Kidney (tissue), 14 donors: ENCODE data around the gene DHX40. TPM values are rescaled to one million over a fixed set of nuclear protein-coding genes. Genes with fewer than 3 reads are reported as not detected.

ENCODE experiments used
- DNase-seq, 5 donors: peaks; one replicate each; pipeline ENCODE4 v3.0.0-alpha.2; 2013 to 2020
- FAIRE-seq: peaks from 2 replicates; lab custom pipeline; 2012; peaks lifted over from hg19 to GRCh38; lab: Jason Lieb, UNC
- H3K27ac ChIP-seq, 2 donors: one replicate each; pipeline ENCODE4 v1.7.0; 2013; ENCODE audit warnings: low read depth in 2 of 2, low read length in 2 of 2, inconsistent platforms in 1 of 2
- H3K27me3 ChIP-seq: one replicate; pipeline ENCODE4 v1.7.1; 2013; ENCODE audit warnings: low read length, inconsistent platforms; ENCODE audit not compliant: control insufficient read depth, insufficient read depth
- H3K36me3 ChIP-seq, 3 donors: one replicate each; pipeline versions ENCODE4 v1.7.0 to v1.7.1; 2013; ENCODE audit warnings: low read length in 3 of 3, control low read depth in 1 of 3, inconsistent platforms in 1 of 3; ENCODE audit not compliant: insufficient read depth in 3 of 3, control insufficient read depth in 2 of 3
- H3K4me1 ChIP-seq, 3 donors: one replicate each; pipeline versions ENCODE4 v1.7.0 to v1.7.1; 2013; ENCODE audit warnings: low read length in 3 of 3, inconsistent platforms in 1 of 3, low read depth in 1 of 3; ENCODE audit not compliant: control insufficient read depth in 2 of 3, insufficient read depth in 2 of 3
- H3K4me3 ChIP-seq, 3 donors: one replicate each; pipeline versions ENCODE4 v1.7.0 to v1.8.1; 2013; ENCODE audit warnings: low read length in 3 of 3, control low read depth in 1 of 3, inconsistent platforms in 1 of 3
- H3K9ac ChIP-seq, 3 donors: one replicate each; pipeline versions ENCODE4 v1.7.0 to v1.7.1; 2013; ENCODE audit warnings: low read length in 3 of 3, control low read depth in 1 of 3, inconsistent platforms in 1 of 3
- H3K9me3 ChIP-seq, 3 donors: one replicate each; pipeline versions ENCODE4 v1.7.0 to v1.7.1; 2013; ENCODE audit warnings: low read length in 3 of 3, control low read depth in 1 of 3, inconsistent platforms in 1 of 3; ENCODE audit not compliant: control insufficient read depth in 2 of 3, insufficient read depth in 1 of 3
- intact Hi-C: fragments of 100-400 bp; cut with DNase I; formaldehyde crosslinking; loops from one replicate; pipeline ENCODE4 v1.11.1; 2022
- polyA plus RNA-seq: library from polyadenylated mRNA; stranded (reverse); fragments of 350-450 nt; fragmentation: Illumina TruSeq; extraction: RNeasy Lipid Tissue Mini Kit (QIAGEN cat#74804); gene quantifications from one replicate; pipeline ENCODE4 v1.2.3, GENCODE V29; 2014; ENCODE audit warnings: low read depth, low replicate concordance; ENCODE audit not compliant: insufficient read depth
- total RNA-seq: library from RNA; stranded (reverse); fragmentation: NEBNext Ultra II Directional; extraction: Animal tissue kit (Norgen Biotek cat#: 25700); gene quantifications from one replicate; pipeline ENCODE4 v1.2.1, GENCODE V29; 2021
- TF ChIP-seq, protein P1 (sequence below): IDR thresholded peaks from 3 replicates; pipeline ENCODE4 v1.5.1; 2012; ENCODE audit warnings: mild to moderate bottlenecking, moderate library complexity, borderline replicate concordance; ENCODE audit not compliant: insufficient read depth; ENCODE audit errors: extremely low read depth
- donor health status: control.
- donor health status: control.
- donor health status: control.
- donor health status: control.
- donor health status: control.
- donor health status: DM: yes; HTN: yes; CAD: no.
- donor health status: Normal renal cell carcinoma (clear cell type).

DHX40 gene
- total and polyA plus RNA-seq, 2 donors from 2014 or later: 23.8 to 41.4 TPM

- H3K27ac ChIP-seq: no peak overlapping the region
- FAIRE-seq (no peak), DNase-seq (no peak)
- no peaks in the 10 kb centered on the region for H3K27me3 ChIP-seq
- H3K4me1 ChIP-seq: no peaks in the 10 kb centered on the region
- H3K9ac ChIP-seq: no peak overlapping the region
- intact Hi-C loops: no loop called here
- H3K9me3 ChIP-seq: no peaks in the 10 kb centered on the region
- peaks cover 3 to 25% (median 19%) of the 10 kb centered on the region in 3 donors for H3K36me3 ChIP-seq
- H3K4me3 ChIP-seq: no peak overlapping the region
- TF ChIP-seq, protein P1, sequence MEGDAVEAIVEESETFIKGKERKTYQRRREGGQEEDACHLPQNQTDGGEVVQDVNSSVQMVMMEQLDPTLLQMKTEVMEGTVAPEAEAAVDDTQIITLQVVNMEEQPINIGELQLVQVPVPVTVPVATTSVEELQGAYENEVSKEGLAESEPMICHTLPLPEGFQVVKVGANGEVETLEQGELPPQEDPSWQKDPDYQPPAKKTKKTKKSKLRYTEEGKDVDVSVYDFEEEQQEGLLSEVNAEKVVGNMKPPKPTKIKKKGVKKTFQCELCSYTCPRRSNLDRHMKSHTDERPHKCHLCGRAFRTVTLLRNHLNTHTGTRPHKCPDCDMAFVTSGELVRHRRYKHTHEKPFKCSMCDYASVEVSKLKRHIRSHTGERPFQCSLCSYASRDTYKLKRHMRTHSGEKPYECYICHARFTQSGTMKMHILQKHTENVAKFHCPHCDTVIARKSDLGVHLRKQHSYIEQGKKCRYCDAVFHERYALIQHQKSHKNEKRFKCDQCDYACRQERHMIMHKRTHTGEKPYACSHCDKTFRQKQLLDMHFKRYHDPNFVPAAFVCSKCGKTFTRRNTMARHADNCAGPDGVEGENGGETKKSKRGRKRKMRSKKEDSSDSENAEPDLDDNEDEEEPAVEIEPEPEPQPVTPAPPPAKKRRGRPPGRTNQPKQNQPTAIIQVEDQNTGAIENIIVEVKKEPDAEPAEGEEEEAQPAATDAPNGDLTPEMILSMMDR: no peak
These were observed 34.8 kb downstream of the DHX40 start for GRCh38 chr17:59600169-59600568.

DNA sequence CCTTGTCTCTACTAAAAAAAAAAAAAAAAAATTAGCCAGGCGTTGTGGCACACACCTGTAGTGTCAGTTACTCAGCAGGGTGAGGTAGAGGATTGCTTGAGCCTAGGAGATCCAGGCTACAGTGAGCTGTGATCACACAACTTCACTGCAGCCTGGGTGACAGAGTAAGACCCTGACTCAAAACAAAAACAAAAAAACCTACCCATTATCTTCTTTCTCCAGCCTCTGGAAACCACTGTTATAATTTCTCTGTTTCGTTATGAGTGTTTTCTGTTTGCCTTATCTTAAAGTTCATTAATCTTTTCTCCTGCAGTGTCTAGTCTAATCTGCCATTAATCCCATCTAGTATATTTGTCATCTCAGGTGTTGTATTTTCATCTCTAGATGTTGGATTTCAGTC is 35.7 kb downstream of the DHX40 start:
- TF ChIP-seq, protein P1: no peak
- Histone ChIP-seq H3K4me1 (no peaks in the 10 kb centered on the region), H3K27ac (no peak overlapping the region), H3K36me3 (peaks cover 3 to 30% (median 25%) of the 10 kb centered on the region in 3 donors), H3K9me3 (no peaks in the 10 kb centered on the region), H3K27me3 (no peaks in the 10 kb centered on the region), H3K9ac (no peak overlapping the region), H3K4me3 (no peak overlapping the region)
- DNase-seq (no peak), FAIRE-seq (no peak)
- intact Hi-C loops: no loop called here

DNA sequence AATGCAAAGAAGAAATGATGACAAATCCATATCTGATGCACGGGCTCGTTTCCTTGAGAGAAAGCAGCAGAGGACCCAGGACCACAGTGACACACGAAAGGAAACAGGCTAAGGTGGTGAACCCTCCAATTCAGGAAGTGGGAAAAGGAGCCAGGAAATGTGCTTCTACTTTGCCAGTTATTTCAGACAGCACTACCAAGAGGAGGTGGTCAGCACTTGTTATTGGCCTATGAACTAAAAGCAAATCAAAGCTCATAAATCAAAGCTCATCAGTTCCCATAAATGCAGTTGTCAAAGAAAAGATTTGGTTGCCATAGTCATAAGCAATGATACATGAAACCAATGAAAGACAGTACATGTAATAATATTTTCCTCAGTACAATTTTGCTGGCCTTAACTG is 41.7 kb downstream of the DHX40 start:
- H3K9ac ChIP-seq: no peak overlapping the region
- no peaks in the 10 kb centered on the region for H3K9me3 ChIP-seq
- DNase-seq (no peak), FAIRE-seq (no peak)
- H3K27me3 ChIP-seq: no peaks in the 10 kb centered on the region
- H3K4me3 ChIP-seq: no peak overlapping the region
- TF ChIP-seq, protein P1: no peak
- H3K36me3 ChIP-seq: peaks cover 5 to 30% (median 20%) of the 10 kb centered on the region in 3 donors
- H3K27ac ChIP-seq: no peak overlapping the region
- H3K4me1 ChIP-seq: no peaks in the 10 kb centered on the region
- intact Hi-C loops: no loop called here

- peaks cover 5 to 24% (median 15%) of the 10 kb centered on the region in 3 donors for H3K36me3 ChIP-seq
- FAIRE-seq: no peak
- no peaks in the 10 kb centered on the region for H3K27me3 ChIP-seq
- H3K4me3 ChIP-seq: no peak overlapping the region
- TF ChIP-seq, protein P1: no peak
- intact Hi-C loops: no loop called here
- DNase-seq: no peak
- H3K27ac ChIP-seq: no peak overlapping the region
- H3K9ac ChIP-seq: no peak overlapping the region
- no peaks in the 10 kb centered on the region for H3K9me3 ChIP-seq
- no peaks in the 10 kb centered on the region for H3K4me1 ChIP-seq
These were observed 42.5 kb downstream of the DHX40 start for GRCh38 chr17:59607817-59608403.
